ENCODE results near the gene CMTM4.

The CMTM4 gene

GRCh38 chr16:66585481-66586239 is 110.9 kb downstream of the CMTM4 start:
- no peak for TF ChIP-seq CTCF (IDR thresholded peaks at IDR 0.05; ENCODE audit: low read depth, low read length, missing control alignments)
- H3K4me3 ChIP-seq (ENCODE audit: low read depth, low read length) = no peak overlapping the region
- DNase-seq (ENCODE audit: low read depth) = no peak
- in situ Hi-C loops (cut with HindIII; ENCODE audit: low sequenced_read_pairs) = loop anchor here (25.0 kb wide), 1 partner anchor 173 kb away; no protein-coding TSS in a partner anchor

GRCh38 chr16:66581246-66581952 is 115.1 kb downstream of the CMTM4 start:
- TF ChIP-seq CTCF (IDR thresholded peaks at IDR 0.05; ENCODE audit: low read depth, low read length, missing control alignments) = no peak
- in situ Hi-C loops (cut with HindIII; ENCODE audit: low sequenced_read_pairs) = loop anchor here (25.0 kb wide), 1 partner anchor 169 kb away; no protein-coding TSS in a partner anchor
- H3K4me3 ChIP-seq (ENCODE audit: low read depth, low read length) = no peak overlapping the region
- no peak for DNase-seq (ENCODE audit: low read depth)

- in situ Hi-C loops (cut with HindIII; ENCODE audit: low sequenced_read_pairs) = loop anchor here (25.0 kb wide), 1 partner anchor 168 kb away; no protein-coding TSS in a partner anchor
- no peak overlapping the region for H3K4me3 ChIP-seq (ENCODE audit: low read depth, low read length)
- peak; percentile 60 for DNase-seq (ENCODE audit: low read depth)
- peak; percentile 39 for TF ChIP-seq CTCF (IDR thresholded peaks at IDR 0.05; ENCODE audit: low read depth, low read length, missing control alignments)
Measured at GRCh38 chr16:66580605-66581209, 115.8 kb downstream of the CMTM4 start.

GRCh38 chr16:66578651-66579531 is 117.7 kb downstream of the CMTM4 start, which contains the start of gene CMTM2:
CMTM2 (plus strand) TSS chr16:66579463; CDS start chr16:66579608, 145 bp downstream.
- H3K4me3 ChIP-seq (ENCODE audit: low read depth, low read length) = no peak within 1 kb of the TSS
- in situ Hi-C loops (cut with HindIII; ENCODE audit: low sequenced_read_pairs) = loop anchor here (25.0 kb wide), 1 partner anchor 167 kb away; no protein-coding TSS in a partner anchor
- TF ChIP-seq CTCF (IDR thresholded peaks at IDR 0.05; ENCODE audit: low read depth, low read length, missing control alignments) = no peak
- no peak for DNase-seq (ENCODE audit: low read depth)

- no peak for TF ChIP-seq CTCF (IDR thresholded peaks at IDR 0.05; ENCODE audit: low read depth, low read length, missing control alignments)
- H3K4me3 ChIP-seq (ENCODE audit: low read depth, low read length) = no peak overlapping the region
- in situ Hi-C loops (cut with HindIII; ENCODE audit: low sequenced_read_pairs) = loop anchor here (25.0 kb wide), 1 partner anchor 164 kb away; no protein-coding TSS in a partner anchor
- DNase-seq (ENCODE audit: low read depth) = no peak
Measured at GRCh38 chr16:66576296-66576695, 120.2 kb downstream of the CMTM4 start.

Data from astrocyte of the cerebellum (primary cell).